K562 (cell line): ENCODE data around the gene RASL11A. TPM values are rescaled to one million over a fixed set of nuclear protein-coding genes. Genes with fewer than 3 reads are reported as not detected.

ENCODE experiments used
- CBX2 ChIP-seq: fragments of 200-600 bp; sonication (generic); IDR thresholded peaks from one replicate; pipeline ENCODE4 v1.6.1; 2012; ENCODE audit warnings: mild to moderate bottlenecking, low read length, inconsistent platforms; ENCODE audit not compliant: insufficient read depth, poor library complexity, severe bottlenecking
- DIDO1 ChIP-seq: fragments of 450-650 bp; IDR thresholded peaks from 2 replicates; pipeline ENCODE4 v1.6.1; 2016; ENCODE audit warnings: low read depth, missing biosample characterization, missing genetic modification characterization
- ILF3 ChIP-seq: fragments of 450-650 bp; IDR thresholded peaks from 2 replicates; pipeline ENCODE4 v1.6.1; 2018; ENCODE audit warnings: antibody characterized with exemption, mild to moderate bottlenecking, moderate library complexity, borderline replicate concordance
- L3MBTL2 ChIP-seq: fragments of 450-650 bp; IDR thresholded peaks from 2 replicates; pipeline ENCODE4 v1.6.1; 2016; ENCODE audit warnings: mild to moderate bottlenecking, moderate library complexity
- MTA3 ChIP-seq: fragments of 450-650 bp; formaldehyde crosslinking; IDR thresholded peaks from 2 replicates; pipeline ENCODE4 v1.6.1; 2017; ENCODE audit warnings: mild to moderate bottlenecking, borderline replicate concordance
- PTTG1 ChIP-seq: fragments of 450-650 bp; IDR thresholded peaks from 2 replicates; pipeline ENCODE4 v1.6.1; 2016; ENCODE audit warnings: low read depth, mild to moderate bottlenecking, missing genetic modification characterization, missing compliant biosample characterization
- SMARCB1 ChIP-seq: IDR thresholded peaks from 2 replicates; pipeline ENCODE4 v1.6.1; 2011; ENCODE audit warnings: improper control_type of control experiment, low read depth; ENCODE audit not compliant: insufficient read length
- ZNF316 ChIP-seq: fragments of 450-650 bp; IDR thresholded peaks from 2 replicates; pipeline ENCODE4 v1.6.1; 2016
- polyA plus RNA-seq, 8 experiments: library from polyadenylated mRNA; depleted of rRNA in 4 of 8; stranded (reverse) in 5 of 8; unstranded in 3 of 8; fragments of >200 nt; fragmentation: Nextera tagmentation in 2 of 8; fragmentation: Illumina TruSeq in 1 of 8; extraction: Ambion mirVana in 2 of 8; extraction: Trizol in 1 of 8; gene quantifications; 2 replicates each; pipeline versions ENCODE4 v1.2.1 to v1.2.3, GENCODE V29; 2011 to 2014; ENCODE audit warnings: inconsistent platforms in 1 of 8, missing spikeins in 1 of 8
- total RNA-seq, 7 experiments: library from RNA; depleted of rRNA in 6 of 7; stranded (reverse); fragments of >200 nt in 6 of 7; fragmentation: Illumina TruSeq in 2 of 7; extraction: Trizol in 2 of 7; gene quantifications; 2 replicates each; pipeline versions ENCODE4 v1.2.1 to v1.2.3, GENCODE V29; 2011 to 2021; ENCODE audit warnings: low replicate concordance in 1 of 7
- TF ChIP-seq, protein P1 (sequence below), 2 experiments: fragments of 450-650 bp in 1 of 2; sonication (generic) in 1 of 2; formaldehyde crosslinking in 1 of 2; IDR thresholded peaks; 2 replicates each; pipeline versions ENCODE4 v1.7.1 to v1.9.0; 2016 to 2022; ENCODE audit warnings: inconsistent platforms in 1 of 2, mild to moderate bottlenecking in 1 of 2, missing genetic modification reagents in 1 of 2
- TF ChIP-seq, protein P2 (sequence below): fragments of 450-650 bp; formaldehyde crosslinking; IDR thresholded peaks from 2 replicates; pipeline ENCODE4 v1.4.0; 2022; ENCODE audit warnings: missing genetic modification characterization
- TF ChIP-seq, protein P3 (sequence below): IDR thresholded peaks from 2 replicates; pipeline ENCODE4 v1.6.1; 2012; ENCODE audit warnings: low read depth, low read length, improper control_type of control experiment, borderline replicate concordance

The RASL11A gene
- total and polyA plus RNA-seq, 9 of the 15 experiments (the other 6 are each of a cell fraction or from before 2014, with no cell fraction given), result 0.11 to 2.2 (median 1.5) TPM; not detected in 1

DNA sequence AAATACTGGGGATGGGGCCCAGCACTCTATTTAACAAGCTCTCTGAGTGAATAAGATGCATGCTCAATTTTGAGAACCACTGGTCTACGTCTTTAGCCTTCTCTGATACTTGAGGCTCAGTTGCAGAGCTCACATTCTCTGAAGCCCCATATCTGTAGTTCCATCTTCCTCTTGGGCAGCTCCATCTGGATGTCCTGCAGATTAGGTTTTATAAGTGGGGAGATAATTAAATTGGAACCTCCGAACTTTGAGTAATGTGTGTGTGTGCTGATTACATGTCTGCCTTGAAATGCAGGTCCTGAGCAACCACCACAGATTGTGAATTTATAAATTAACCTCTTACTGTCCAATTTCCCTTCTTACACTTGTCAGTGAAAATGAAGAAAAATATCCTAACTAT lies 7.2 kb upstream of the RASL11A start (continued):
- TF ChIP-seq, protein P1, sequence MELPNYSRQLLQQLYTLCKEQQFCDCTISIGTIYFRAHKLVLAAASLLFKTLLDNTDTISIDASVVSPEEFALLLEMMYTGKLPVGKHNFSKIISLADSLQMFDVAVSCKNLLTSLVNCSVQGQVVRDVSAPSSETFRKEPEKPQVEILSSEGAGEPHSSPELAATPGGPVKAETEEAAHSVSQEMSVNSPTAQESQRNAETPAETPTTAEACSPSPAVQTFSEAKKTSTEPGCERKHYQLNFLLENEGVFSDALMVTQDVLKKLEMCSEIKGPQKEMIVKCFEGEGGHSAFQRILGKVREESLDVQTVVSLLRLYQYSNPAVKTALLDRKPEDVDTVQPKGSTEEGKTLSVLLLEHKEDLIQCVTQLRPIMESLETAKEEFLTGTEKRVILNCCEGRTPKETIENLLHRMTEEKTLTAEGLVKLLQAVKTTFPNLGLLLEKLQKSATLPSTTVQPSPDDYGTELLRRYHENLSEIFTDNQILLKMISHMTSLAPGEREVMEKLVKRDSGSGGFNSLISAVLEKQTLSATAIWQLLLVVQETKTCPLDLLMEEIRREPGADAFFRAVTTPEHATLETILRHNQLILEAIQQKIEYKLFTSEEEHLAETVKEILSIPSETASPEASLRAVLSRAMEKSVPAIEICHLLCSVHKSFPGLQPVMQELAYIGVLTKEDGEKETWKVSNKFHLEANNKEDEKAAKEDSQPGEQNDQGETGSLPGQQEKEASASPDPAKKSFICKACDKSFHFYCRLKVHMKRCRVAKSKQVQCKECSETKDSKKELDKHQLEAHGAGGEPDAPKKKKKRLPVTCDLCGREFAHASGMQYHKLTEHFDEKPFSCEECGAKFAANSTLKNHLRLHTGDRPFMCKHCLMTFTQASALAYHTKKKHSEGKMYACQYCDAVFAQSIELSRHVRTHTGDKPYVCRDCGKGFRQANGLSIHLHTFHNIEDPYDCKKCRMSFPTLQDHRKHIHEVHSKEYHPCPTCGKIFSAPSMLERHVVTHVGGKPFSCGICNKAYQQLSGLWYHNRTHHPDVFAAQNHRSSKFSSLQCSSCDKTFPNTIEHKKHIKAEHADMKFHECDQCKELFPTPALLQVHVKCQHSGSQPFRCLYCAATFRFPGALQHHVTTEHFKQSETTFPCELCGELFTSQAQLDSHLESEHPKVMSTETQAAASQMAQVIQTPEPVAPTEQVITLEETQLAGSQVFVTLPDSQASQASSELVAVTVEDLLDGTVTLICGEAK (IDR thresholded peaks at IDR 0.05), result no peak
- TF ChIP-seq, protein P1 (CRISPR knock-in tag; IDR thresholded peaks at IDR 0.05), result no peak
- TF ChIP-seq SMARCB1, result no peak
- TF ChIP-seq ZNF316, result no peak
- TF ChIP-seq DIDO1 (tag), result no peak
- no peak for TF ChIP-seq L3MBTL2
- TF ChIP-seq ILF3, result no peak
- TF ChIP-seq, protein P2, sequence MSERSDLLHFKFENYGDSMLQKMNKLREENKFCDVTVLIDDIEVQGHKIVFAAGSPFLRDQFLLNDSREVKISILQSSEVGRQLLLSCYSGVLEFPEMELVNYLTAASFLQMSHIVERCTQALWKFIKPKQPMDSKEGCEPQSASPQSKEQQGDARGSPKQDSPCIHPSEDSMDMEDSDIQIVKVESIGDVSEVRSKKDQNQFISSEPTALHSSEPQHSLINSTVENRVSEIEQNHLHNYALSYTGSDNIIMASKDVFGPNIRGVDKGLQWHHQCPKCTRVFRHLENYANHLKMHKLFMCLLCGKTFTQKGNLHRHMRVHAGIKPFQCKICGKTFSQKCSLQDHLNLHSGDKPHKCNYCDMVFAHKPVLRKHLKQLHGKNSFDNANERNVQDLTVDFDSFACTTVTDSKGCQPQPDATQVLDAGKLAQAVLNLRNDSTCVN (CRISPR knock-in tag), result no peak
- TF ChIP-seq PTTG1, result no peak
- no peak for TF ChIP-seq CBX2
- TF ChIP-seq, protein P3, sequence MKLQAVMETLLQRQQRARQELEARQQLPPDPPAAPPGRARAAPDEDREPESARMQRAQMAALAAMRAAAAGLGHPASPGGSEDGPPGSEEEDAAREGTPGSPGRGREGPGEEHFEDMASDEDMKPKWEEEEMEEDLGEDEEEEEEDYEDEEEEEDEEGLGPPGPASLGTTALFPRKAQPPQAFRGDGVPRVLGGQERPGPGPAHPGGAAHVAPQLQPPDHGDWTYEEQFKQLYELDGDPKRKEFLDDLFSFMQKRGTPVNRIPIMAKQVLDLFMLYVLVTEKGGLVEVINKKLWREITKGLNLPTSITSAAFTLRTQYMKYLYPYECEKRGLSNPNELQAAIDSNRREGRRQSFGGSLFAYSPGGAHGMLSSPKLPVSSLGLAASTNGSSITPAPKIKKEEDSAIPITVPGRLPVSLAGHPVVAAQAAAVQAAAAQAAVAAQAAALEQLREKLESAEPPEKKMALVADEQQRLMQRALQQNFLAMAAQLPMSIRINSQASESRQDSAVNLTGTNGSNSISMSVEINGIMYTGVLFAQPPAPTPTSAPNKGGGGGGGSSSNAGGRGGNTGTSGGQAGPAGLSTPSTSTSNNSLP, result no peak
- TF ChIP-seq MTA3, result no peak
